ENCODE data around the gene INSC. TPM values are rescaled to one million over a fixed set of nuclear protein-coding genes. Genes with fewer than 3 reads are reported as not detected.

The INSC gene
- total RNA-seq, 1 experiment from 2014 or later = not detected

- ChIA-PET POLR2A (ENCODE audit: unreplicated experiment) (no interaction called here), CTCF (no interaction called here)
- DNase-seq = no peak
- no peak overlapping the region for H3K4me2 ChIP-seq (ENCODE audit: low read length)
- BruUV-seq (replicated peaks) = no TSS peak
- ATAC-seq = no peak
- TF ChIP-seq, protein P1, sequence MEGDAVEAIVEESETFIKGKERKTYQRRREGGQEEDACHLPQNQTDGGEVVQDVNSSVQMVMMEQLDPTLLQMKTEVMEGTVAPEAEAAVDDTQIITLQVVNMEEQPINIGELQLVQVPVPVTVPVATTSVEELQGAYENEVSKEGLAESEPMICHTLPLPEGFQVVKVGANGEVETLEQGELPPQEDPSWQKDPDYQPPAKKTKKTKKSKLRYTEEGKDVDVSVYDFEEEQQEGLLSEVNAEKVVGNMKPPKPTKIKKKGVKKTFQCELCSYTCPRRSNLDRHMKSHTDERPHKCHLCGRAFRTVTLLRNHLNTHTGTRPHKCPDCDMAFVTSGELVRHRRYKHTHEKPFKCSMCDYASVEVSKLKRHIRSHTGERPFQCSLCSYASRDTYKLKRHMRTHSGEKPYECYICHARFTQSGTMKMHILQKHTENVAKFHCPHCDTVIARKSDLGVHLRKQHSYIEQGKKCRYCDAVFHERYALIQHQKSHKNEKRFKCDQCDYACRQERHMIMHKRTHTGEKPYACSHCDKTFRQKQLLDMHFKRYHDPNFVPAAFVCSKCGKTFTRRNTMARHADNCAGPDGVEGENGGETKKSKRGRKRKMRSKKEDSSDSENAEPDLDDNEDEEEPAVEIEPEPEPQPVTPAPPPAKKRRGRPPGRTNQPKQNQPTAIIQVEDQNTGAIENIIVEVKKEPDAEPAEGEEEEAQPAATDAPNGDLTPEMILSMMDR (conservative IDR thresholded peaks at IDR 0.05; ENCODE audit: low read depth, low read length) = no peak
- no peak for TF ChIP-seq EZH2 (IDR thresholded peaks at IDR 0.05; ENCODE audit: low read length, unreplicated experiment)
- no peak for TF ChIP-seq EZH2phosphoT487 (IDR thresholded peaks at IDR 0.05; ENCODE audit: borderline replicate concordance, low read length)
- no peaks in the 10 kb centered on the region for H3K36me3 ChIP-seq (ENCODE audit: low read depth, low read length)
- no peak overlapping the region for H3K4me3 ChIP-seq (ENCODE audit: low read length)
- H2AFZ ChIP-seq (ENCODE audit: low read length) = no peak overlapping the region
- no peak overlapping the region for H3K9ac ChIP-seq (ENCODE audit: low read length)
- no peaks in the 10 kb centered on the region for H4K20me1 ChIP-seq (ENCODE audit: low read length)
- no peaks in the 10 kb centered on the region for H3F3A ChIP-seq (ENCODE audit: low read length, unreplicated experiment)
- no peaks in the 10 kb centered on the region for H3K9me2 ChIP-seq (replicated peaks; ENCODE audit: low read length)
- H3K4me1 ChIP-seq (ENCODE audit: insufficient read depth, low read length) = no peaks in the 10 kb centered on the region
- intact Hi-C loops (cut with micrococcal nuclease) = no loop called here
- H3K9me3 ChIP-seq (ENCODE audit: low read length) = no peaks in the 10 kb centered on the region
- H3K79me2 ChIP-seq (ENCODE audit: low read length) = no peaks in the 10 kb centered on the region
- H3K27me3 ChIP-seq (ENCODE audit: low read length) = no peaks in the 10 kb centered on the region
- H3K27ac ChIP-seq (ENCODE audit: low read length) = no peak overlapping the region
Observed at GRCh38 chr11:15185021-15185420, 70.3 kb downstream of the INSC start.

DNA sequence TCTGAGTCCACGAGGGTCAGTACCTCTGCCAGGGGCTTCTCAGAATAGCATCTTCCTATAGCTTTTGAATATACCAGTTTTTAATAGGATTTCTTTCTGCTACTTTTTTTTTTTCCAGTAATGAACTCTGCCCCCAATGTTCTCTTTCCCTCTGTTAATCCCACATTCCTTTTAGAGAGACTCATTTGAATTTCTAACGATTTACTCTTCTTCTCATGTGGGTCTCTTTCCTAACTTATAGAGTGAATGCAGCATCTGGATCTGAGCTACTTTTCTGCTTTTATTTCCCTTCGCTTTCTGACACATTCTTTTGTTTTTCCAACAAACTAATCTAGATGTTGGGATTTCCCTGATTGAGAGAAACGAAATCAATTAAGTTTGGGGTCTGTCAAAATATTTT, 71.4 kb downstream of the INSC start:
- Histone ChIP-seq H2AFZ (ENCODE audit: low read length) (no peak overlapping the region), H3K4me1 (ENCODE audit: insufficient read depth, low read length) (no peaks in the 10 kb centered on the region), H3K9me3 (ENCODE audit: low read length) (no peaks in the 10 kb centered on the region), H3K4me2 (ENCODE audit: low read length) (no peak overlapping the region), H3K9ac (ENCODE audit: low read length) (no peak overlapping the region), H3K27ac (ENCODE audit: low read length) (no peak overlapping the region), H3K9me2 (replicated peaks; ENCODE audit: low read length) (no peaks in the 10 kb centered on the region), H4K20me1 (ENCODE audit: low read length) (no peaks in the 10 kb centered on the region), H3K4me3 (ENCODE audit: low read length) (no peak overlapping the region), H3K27me3 (ENCODE audit: low read length) (no peaks in the 10 kb centered on the region), H3K79me2 (ENCODE audit: low read length) (no peaks in the 10 kb centered on the region), H3F3A (ENCODE audit: low read length, unreplicated experiment) (no peaks in the 10 kb centered on the region), H3K36me3 (ENCODE audit: low read depth, low read length) (no peaks in the 10 kb centered on the region)
- intact Hi-C loops (cut with micrococcal nuclease) = no loop called here
- TF ChIP-seq, protein P1 (conservative IDR thresholded peaks at IDR 0.05; ENCODE audit: low read depth, low read length) = no peak
- TF ChIP-seq EZH2 (IDR thresholded peaks at IDR 0.05; ENCODE audit: low read length, unreplicated experiment) (no peak), EZH2phosphoT487 (IDR thresholded peaks at IDR 0.05; ENCODE audit: borderline replicate concordance, low read length) (no peak)
- BruUV-seq (replicated peaks) = no TSS peak
- DNase-seq (no peak), ATAC-seq (no peak)
- CTCF ChIA-PET = no interaction called here
- POLR2A ChIA-PET (ENCODE audit: unreplicated experiment) = no interaction called here

DNA sequence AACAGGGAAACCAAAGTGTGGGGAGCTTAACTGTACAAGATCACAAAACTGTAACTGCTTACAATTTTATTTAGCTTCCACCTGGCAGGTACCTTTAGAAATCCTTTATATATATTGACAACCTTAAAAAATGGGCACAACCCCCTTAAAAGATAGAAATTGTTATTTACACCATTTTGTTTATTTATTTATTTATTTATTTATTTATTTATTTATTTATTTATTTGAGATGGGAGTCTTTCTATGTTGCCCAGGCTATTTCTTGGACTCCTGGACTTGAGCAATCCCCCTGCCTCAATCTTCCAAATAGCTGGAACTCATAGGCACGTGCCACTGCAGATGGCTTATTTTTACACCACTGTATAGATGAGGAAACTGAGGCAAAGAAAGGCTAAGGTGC, 74.5 kb downstream of the INSC start:
- Histone ChIP-seq H3K9me2 (replicated peaks; ENCODE audit: low read length) (no peaks in the 10 kb centered on the region), H3K4me2 (ENCODE audit: low read length) (no peak overlapping the region), H3K9me3 (ENCODE audit: low read length) (no peaks in the 10 kb centered on the region), H3K27me3 (ENCODE audit: low read length) (no peaks in the 10 kb centered on the region), H3K4me3 (ENCODE audit: low read length) (no peak overlapping the region), H4K20me1 (ENCODE audit: low read length) (no peaks in the 10 kb centered on the region), H3K27ac (ENCODE audit: low read length) (no peak overlapping the region), H2AFZ (ENCODE audit: low read length) (no peak overlapping the region), H3K4me1 (ENCODE audit: insufficient read depth, low read length) (no peaks in the 10 kb centered on the region), H3K9ac (ENCODE audit: low read length) (no peak overlapping the region), H3K36me3 (ENCODE audit: low read depth, low read length) (no peaks in the 10 kb centered on the region), H3F3A (ENCODE audit: low read length, unreplicated experiment) (no peaks in the 10 kb centered on the region), H3K79me2 (ENCODE audit: low read length) (no peaks in the 10 kb centered on the region)
- no peak for ATAC-seq
- no TSS peak for BruUV-seq (replicated peaks)
- ChIA-PET CTCF (no interaction called here), POLR2A (ENCODE audit: unreplicated experiment) (no interaction called here)
- intact Hi-C loops (cut with micrococcal nuclease) = no loop called here
- DNase-seq = no peak
- no peak for TF ChIP-seq EZH2 (IDR thresholded peaks at IDR 0.05; ENCODE audit: low read length, unreplicated experiment)
- no peak for TF ChIP-seq EZH2phosphoT487 (IDR thresholded peaks at IDR 0.05; ENCODE audit: borderline replicate concordance, low read length)
- TF ChIP-seq, protein P1 (conservative IDR thresholded peaks at IDR 0.05; ENCODE audit: low read depth, low read length) = no peak
